HepG2 (cell line): ENCODE results near the gene IGF2BP3. TPM values are rescaled to one million over a fixed set of nuclear protein-coding genes. Genes with fewer than 3 reads are reported as not detected.

Experiments used
- ATF4 ChIP-seq, 2 experiments: fragments of 450-650 bp in 1 of 2; sonication (generic) in 1 of 2; formaldehyde crosslinking; IDR thresholded peaks; 2 replicates each; pipeline versions ENCODE4 v1.5.0 to v1.8.0; 2020 to 2022; ENCODE audit warnings: mild to moderate bottlenecking in 1 of 2, missing genetic modification reagents in 1 of 2
- CHD4 ChIP-seq: fragments of 200-600 bp; sonication (generic); IDR thresholded peaks from 2 replicates; pipeline ENCODE4 v1.7.0; 2017; ENCODE audit warnings: mild to moderate bottlenecking, low read length, borderline replicate concordance
- CREM ChIP-seq, 2 experiments: sonication (generic) in 1 of 2; formaldehyde crosslinking in 1 of 2; IDR thresholded peaks; 2 replicates each; pipeline versions ENCODE4 v1.4.0 to v1.6.1; 2016 to 2020; ENCODE audit warnings: antibody characterized with exemption in 1 of 2, mild to moderate bottlenecking in 1 of 2, missing genetic modification reagents in 1 of 2
- DPF2 ChIP-seq: sonication (generic); formaldehyde crosslinking; IDR thresholded peaks from 2 replicates; pipeline ENCODE4 v1.4.0; 2020; ENCODE audit warnings: mild to moderate bottlenecking, low read depth, missing genetic modification reagents, borderline replicate concordance
- HDAC1 ChIP-seq: sonication (generic); formaldehyde crosslinking; IDR thresholded peaks from 2 replicates; pipeline ENCODE4 v1.5.1; 2020; ENCODE audit warnings: mild to moderate bottlenecking, missing genetic modification reagents
- HHEX ChIP-seq: IDR thresholded peaks from 2 replicates; pipeline ENCODE4 v1.6.1; 2016; ENCODE audit warnings: control low read depth
- HNF1A ChIP-seq, 2 experiments: sonication (generic) in 1 of 2; formaldehyde crosslinking in 1 of 2; IDR thresholded peaks; 2 replicates each; pipeline versions ENCODE4 v1.4.0 to v1.6.1; 2016 to 2020; ENCODE audit warnings: borderline replicate concordance in 1 of 2, low read depth in 1 of 2, mild to moderate bottlenecking in 1 of 2, missing genetic modification reagents in 1 of 2
- JUND ChIP-seq: sonication (generic); formaldehyde crosslinking; IDR thresholded peaks from 2 replicates; pipeline ENCODE4 v1.8.0; 2022; ENCODE audit warnings: mild to moderate bottlenecking, missing genetic modification reagents
- KDM3A ChIP-seq: IDR thresholded peaks from 2 replicates; pipeline ENCODE4 v1.6.1; 2018; ENCODE audit warnings: low read depth, missing compliant biosample characterization
- KLF16 ChIP-seq, 2 experiments: sonication (generic) in 1 of 2; formaldehyde crosslinking in 1 of 2; IDR thresholded peaks; 2 replicates each; pipeline versions ENCODE4 v1.6.1 to v1.8.0; 2016 to 2023; ENCODE audit warnings: missing genetic modification reagents in 2 of 2, missing compliant biosample characterization in 1 of 2
- NFIC ChIP-seq: IDR thresholded peaks from 2 replicates; pipeline ENCODE4 v1.6.1; 2012; ENCODE audit warnings: mild to moderate bottlenecking, low read length, inconsistent platforms
- RFXAP ChIP-seq: sonication (generic); formaldehyde crosslinking; IDR thresholded peaks from 2 replicates; pipeline ENCODE4 v1.4.0; 2020; ENCODE audit warnings: missing genetic modification reagents, borderline replicate concordance
- SKIL ChIP-seq: sonication (generic); formaldehyde crosslinking; IDR thresholded peaks from 2 replicates; pipeline ENCODE4 v1.8.0; 2022; ENCODE audit warnings: missing genetic modification reagents, mild to moderate bottlenecking, moderate library complexity, borderline replicate concordance
- SOX5 ChIP-seq: IDR thresholded peaks from 2 replicates; pipeline ENCODE4 v1.6.1; 2016; ENCODE audit warnings: borderline replicate concordance
- TCF7L2 ChIP-seq: IDR thresholded peaks from 2 replicates; pipeline ENCODE4 v1.6.1; 2011; ENCODE audit warnings: mild to moderate bottlenecking, low read depth, low read length, moderate library complexity
- TFE3 ChIP-seq: IDR thresholded peaks from 2 replicates; pipeline ENCODE4 v1.6.1; 2016
- ZNF382 ChIP-seq: sonication (generic); formaldehyde crosslinking; IDR thresholded peaks from 2 replicates; pipeline ENCODE4 v1.5.0; 2020; ENCODE audit warnings: missing genetic modification reagents, mild to moderate bottlenecking, borderline replicate concordance
- polyA plus RNA-seq, 8 experiments: library from polyadenylated mRNA; depleted of rRNA in 3 of 8; stranded (reverse) in 7 of 8; unstranded in 1 of 8; fragments of >200 nt; fragmentation: Illumina TruSeq in 4 of 8; extraction: Trizol in 4 of 8; gene quantifications; 2 replicates each; pipeline versions ENCODE4 v1.2.1 to v1.2.3, GENCODE V29; 2011 to 2016; ENCODE audit warnings: low read depth in 4 of 8, missing spikeins in 1 of 8, mixed read lengths in 1 of 8; ENCODE audit not compliant: insufficient read depth in 1 of 8
- total RNA-seq, 5 experiments: library from RNA; depleted of rRNA; stranded (reverse); fragments of >200 nt; fragmentation: Illumina TruSeq; extraction: Trizol; gene quantifications; 2 replicates each; pipeline ENCODE4 v1.2.3, GENCODE V29; 2016; ENCODE audit warnings: low read depth in 1 of 5

Gene IGF2BP3
- total and polyA plus RNA-seq, 2 of the 13 experiments (the other 11 are each of a cell fraction or from before 2014, with no cell fraction given) = 37.7 to 39.5 TPM

- TF ChIP-seq TFE3 (CRISPR knock-in tag) (peak; percentile 18; the same call in 1 of the 2 replicates), RFXAP (CRISPR knock-in tag) (no peak), SKIL (no peak), HNF1A (IDR thresholded peaks at IDR 0.05; ENCODE audit: low read depth) (peak; percentile 84), HNF1A (CRISPR knock-in tag; IDR thresholded peaks at IDR 0.05; ENCODE audit: borderline replicate concordance) (peak; percentile 49; the same call in 1 of the 2 replicates), CREM (IDR thresholded peaks at IDR 0.05) (peak; percentile 86), CREM (CRISPR knock-in tag; IDR thresholded peaks at IDR 0.05) (no peak), KDM3A (CRISPR knock-in tag) (0 out of 2 replicates have a peak, but pooled peaks have one; percentile 15), CHD4 (peak; percentile 47; the same call in 1 of the 2 replicates), ATF4 (CRISPR knock-in tag; IDR thresholded peaks at IDR 0.05) (peak in 1 of 2 experiments; percentile 63; a peak in 1 of 4 replicates), SOX5 (CRISPR knock-in tag) (peak; percentile 95), HDAC1 (0 out of 2 replicates have a peak, but pooled peaks have one; percentile 31), KLF16 (CRISPR knock-in tag; IDR thresholded peaks at IDR 0.05) (peak in 1 of 2 experiments; percentile 57; a peak in 1 of 4 replicates), DPF2 (peak; percentile 47; the same call in 1 of the 2 replicates), JUND (CRISPR knock-in tag) (0 out of 2 replicates have a peak, but pooled peaks have one; percentile 18), HHEX (CRISPR knock-in tag) (no peak), TCF7L2 (peak; percentile 64), NFIC (peak; percentile 90), ZNF382 (no peak)
Measured at GRCh38 chr7:23357190-23358093, 112.8 kb downstream of the IGF2BP3 start (continued).
